ENCODE measurements around the gene SMAP1.

The SMAP1 gene

DNA sequence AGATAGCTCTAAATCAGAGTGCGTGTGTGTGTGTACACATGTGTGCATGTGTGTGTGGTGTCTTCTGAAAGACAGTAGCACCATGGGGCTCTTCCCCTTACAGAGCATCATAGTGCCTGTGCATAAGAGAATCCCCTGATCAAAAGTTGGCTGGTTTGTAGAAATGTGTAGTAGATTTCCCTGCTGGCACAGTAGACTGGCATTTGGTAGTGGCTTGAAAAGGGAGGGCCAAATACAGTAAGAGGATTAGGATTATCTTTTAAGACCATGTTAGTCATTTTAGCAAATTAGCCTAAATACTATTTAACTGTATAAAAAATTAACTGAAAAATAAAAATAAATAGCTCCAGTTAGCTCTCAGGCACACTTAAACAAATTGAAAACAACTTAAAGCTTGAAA, 176.6 kb downstream of the SMAP1 start:
- DNase-seq, result no peak

DNA sequence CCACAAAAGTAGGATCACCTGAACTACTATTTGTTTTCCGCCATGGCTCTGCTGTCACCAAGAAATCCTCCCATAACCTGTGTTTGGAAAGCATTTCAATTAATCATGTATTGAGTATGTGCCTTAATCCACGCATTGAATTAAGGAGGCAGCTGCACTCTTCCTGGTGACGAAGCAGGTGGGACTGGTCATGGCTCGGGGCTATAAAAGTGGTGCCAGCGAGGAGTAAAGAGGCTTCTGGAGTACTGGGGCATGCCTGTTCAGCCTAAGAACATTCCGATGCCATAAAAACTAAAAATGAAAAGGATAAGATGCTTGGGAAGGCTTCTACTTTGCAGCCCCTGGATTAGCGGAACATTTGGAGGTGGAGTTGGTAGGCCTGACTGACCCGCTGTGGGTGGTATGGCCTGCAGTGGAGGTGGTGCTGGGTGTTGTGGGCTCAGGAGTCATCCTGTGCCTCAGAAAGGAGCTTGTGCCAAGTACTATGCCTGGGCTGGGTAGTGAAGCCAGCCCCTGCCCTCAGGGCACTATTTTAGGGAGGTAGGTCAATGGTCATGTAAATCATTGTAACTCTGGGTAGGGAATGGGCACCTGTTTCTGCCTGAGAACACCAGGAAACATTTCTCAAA, 178.6 kb downstream of the SMAP1 start:
- DNase-seq, result no peak

DNA sequence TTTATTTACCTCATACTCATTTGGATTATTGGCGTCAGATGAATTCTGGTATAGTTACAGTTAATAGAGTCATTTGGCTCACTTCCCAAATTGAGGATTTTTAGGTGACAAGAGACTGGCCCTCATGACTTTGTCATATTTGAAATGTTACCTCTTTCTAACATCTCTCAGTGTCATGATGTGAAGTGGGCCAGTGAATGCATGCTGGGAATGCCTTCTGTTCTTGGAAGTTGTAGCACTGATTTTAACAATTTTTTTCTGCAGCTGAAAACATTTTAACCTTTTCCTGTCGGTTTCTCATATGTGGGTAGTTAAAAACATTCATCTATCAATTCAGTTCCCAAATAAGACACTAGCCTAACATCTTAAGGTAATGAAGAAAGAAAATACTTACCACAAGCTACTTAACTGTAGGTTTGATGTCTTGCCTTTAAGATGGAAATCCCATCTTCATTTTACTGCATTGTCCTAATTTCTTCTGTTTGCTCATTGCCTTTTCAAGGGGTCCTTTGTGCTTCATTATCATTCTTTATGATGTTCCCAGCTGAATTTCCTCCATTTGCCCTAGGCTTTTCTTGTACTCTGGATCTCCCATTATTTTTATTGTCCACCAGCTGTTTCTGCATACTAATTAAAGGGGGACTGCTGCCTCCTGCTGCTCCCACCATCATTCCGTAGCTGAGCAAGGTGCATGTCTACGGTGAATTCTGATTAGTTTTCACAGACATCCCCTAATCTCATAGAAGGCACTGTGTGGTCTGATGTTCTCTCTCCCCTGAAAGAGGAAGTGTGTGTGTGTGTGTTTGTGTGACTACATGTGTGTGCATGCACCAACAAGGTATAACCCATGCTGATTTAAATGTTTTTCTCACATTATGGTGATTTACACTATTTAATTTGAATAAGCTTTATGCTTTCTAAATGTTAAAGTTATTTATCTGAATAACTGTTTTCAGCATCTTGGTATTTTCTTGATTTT, 179.7 kb downstream of the SMAP1 start:
- no peak for DNase-seq

GRCh38 chr6:70849348-70850069, 181.8 kb downstream of the SMAP1 start:
- DNase-seq, result no peak

- DNase-seq, result no peak
Observed at GRCh38 chr6:70852667-70853246, 185.1 kb downstream of the SMAP1 start.

DNA sequence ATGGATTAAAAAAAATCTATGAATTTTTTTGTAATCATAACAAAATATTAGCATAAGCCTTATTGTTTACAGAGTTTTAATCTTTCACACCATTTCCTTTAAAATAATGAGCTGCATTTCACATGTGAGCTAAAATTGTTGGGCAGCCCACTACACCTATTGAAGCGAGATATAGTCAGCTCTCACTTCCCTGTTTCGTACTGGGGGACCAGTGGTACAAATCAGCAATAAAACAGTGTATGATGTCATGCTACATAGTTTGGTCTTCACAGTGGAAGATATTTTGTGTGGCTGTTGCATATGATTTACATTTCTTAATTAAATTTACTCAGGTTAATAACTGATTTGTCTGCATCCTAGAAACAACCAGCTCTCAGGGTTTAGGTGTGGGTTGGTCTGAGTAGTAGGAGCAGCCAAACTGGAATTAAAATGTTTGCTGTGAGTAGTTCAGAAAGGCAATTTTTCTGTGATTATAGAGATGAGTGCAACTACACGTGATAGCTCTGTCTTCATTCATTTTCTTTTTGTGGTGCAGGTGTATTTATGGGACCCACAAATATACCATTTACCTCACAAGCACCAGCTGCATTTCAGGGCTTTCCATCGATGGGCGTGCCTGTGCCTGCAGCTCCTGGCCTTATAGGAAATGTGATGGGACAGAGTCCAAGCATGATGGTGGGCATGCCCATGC, 189.8 kb downstream of the SMAP1 start:
- no peak for DNase-seq

- no peak for DNase-seq
Observed at GRCh38 chr6:70860045-70860444, 192.4 kb downstream of the SMAP1 start.

- DNase-seq, result no peak
Observed at GRCh38 chr6:70860920-70861319, 193.2 kb downstream of the SMAP1 start.

GRCh38 chr6:70863343-70863742, 195.7 kb downstream of the SMAP1 start:
- no peak for DNase-seq

DNA sequence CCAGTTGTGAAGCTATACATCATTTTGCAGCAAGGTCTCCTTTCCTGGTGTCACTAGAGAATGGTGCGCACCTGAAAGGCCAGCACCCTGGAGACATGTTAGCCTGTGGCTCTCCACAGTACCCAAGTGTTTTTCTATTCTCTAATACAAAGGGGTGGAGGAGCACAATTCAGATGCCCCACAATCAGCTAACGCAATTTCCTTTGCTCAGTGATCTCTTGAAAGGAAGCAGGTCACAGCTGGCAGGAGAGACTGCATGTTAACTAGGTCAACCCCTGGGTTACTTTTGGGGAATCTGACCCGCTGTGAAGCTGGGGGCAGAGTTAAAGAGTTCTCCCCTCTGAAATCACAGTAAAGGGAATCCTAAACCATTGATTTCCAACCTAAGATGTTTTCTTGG, 196.7 kb downstream of the SMAP1 start:
- DNase-seq, result no peak

DNA sequence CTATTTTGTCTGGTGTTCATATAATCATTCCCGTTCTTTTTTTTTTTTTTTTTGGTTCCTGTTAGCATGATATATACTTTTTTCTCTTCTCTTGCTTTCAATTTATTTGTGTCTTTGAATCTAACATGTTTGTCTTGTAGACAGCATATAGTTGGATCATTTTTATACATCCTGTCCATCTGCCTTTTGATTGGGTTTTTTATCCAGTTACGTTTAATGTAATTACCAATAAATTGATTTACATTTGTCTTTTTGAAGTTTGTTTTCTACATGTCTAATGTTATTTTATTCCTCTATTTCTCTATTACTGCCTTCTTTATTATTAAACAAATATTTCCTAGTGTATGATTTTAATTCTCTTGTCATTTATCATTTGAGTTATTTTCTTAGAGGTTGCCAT, 204.8 kb downstream of the SMAP1 start:
- DNase-seq, result no peak

DNA sequence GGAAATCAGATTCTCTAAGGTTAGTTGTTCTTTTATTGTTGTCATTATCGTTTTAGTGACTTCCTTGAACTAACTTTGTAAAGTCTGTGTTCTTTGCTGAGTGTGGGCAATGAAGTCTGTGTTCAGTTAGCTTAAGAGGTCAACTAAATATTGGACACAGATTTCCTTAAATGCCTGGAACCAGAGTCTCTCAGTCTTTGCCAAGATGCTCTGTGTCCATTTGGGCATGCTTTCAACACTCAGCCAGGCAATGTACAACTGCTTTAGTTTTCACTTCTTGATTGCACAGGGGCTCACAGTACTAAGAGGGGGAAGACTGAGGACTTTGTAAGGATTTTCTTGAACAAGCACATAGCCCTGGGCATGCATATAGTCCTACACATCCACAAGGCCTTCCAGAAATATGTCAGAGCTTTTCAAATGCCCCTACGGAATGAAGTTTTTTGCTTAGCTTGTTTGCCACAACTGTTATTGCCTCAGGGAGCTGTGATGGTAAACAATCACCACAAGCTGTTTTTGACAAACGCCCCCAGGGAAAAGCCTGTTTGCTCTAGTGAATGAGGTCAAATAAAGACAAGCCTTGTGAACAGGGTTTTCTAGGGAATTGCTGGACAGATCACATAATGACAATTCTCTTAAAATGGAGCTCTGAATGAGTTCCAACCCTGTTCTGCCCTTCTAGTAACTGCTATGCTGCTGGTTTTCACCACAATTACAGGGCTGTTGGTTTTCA, 206.7 kb downstream of the SMAP1 start:
- no peak for DNase-seq

DNA sequence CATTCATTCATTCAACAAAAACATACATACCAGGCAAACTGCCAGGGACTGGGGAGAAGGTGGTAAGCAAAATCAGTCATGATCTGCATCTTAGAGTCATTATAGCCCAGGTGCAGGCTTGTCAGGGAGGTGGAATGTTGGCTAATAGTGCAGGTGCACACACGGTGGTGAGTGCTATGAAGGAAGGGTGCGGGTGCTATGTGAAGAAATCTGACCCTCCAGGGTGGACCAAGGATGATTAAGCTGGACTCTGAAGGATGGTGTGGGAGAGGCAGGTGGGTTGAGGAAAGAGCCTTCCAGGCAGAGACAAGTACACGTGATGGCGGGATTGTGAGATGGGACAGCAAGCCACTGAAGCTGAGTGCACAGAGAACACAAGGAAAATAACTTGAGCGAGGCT, 211.8 kb downstream of the SMAP1 start:
- no peak for DNase-seq

- DNase-seq, result peak; percentile 35
Observed at GRCh38 chr6:70884074-70884983, 216.6 kb downstream of the SMAP1 start.

DNA sequence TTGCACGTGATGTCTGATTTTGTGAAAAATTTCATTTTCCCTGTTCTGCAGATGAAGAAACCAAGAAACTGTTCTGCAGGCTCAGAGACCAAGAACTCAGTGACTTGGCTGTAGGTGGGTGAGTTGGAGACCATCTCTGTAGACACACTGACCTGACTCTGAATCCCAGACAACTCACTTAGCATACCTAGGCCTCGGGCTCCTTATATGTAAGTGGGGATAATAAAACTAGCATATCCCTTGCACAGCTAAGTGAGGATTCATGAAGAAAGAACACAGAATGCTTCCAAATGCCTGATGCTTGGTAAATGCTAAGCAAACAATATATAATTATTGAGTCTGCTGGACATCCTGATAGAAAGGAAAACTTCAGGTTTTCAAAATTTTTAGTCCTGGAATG, 218.4 kb downstream of the SMAP1 start:
- no peak for DNase-seq

GRCh38 chr6:70886661-70887060, 219.0 kb downstream of the SMAP1 start:
- DNase-seq, result no peak

DNA sequence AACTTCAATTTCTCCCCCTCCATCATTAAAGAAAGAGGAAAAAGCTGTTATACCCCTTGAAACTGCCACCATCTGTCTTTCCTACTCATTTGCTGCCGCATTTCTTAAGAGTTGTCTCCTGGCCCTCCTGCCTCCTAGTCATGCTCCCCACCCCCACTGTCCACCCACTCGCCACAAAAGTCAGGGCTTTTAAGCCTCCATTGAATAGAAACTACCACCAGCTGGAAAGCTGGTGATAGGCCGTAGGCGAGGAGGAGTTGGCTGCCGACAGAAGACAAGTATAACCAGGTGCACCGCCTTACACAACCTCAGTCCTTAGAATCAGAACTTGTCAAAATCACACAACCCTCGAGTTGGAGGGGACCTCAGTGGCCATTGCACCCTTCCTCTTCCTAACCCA, 221.6 kb downstream of the SMAP1 start:
- DNase-seq, result no peak

DNA sequence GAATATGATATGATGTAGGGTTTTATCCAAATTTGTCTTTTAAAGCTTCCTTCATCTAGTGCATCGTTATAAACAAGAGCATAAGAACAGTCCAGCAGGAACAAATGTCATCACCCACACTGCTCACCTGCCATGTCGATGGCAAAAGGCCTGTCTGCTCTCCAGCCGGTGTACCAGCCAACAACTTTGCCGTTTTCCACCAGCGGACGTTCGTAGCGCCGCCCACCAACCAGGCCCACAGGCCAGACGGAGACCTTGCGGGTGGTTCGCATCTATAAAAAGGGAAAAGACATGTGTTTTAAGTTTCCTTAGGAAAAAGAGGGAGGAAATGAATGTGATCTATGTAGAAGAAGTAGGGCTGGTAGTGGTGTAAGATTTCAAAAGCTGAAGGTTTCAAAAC, 226.3 kb downstream of the SMAP1 start:
- DNase-seq, result no peak

DNA sequence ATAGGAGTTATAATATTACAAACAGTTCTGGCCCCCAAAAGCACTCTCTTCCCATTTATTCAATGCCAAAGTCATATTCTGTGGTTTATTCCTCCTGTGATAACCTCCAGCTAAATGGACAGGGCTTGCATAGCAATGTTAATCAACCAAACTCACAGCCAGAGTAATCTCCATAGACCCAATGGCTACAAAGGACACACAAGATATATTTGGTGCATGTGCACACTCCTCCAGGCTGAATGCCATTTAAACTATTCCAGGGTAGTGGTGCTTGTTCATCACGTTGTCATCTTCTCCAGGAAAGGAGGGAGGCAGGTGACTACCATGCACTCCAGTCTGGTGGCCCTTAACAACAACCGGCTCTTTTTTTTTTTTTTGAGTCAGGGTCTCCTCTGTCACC, 232.4 kb downstream of the SMAP1 start:
- no peak for DNase-seq

DNA sequence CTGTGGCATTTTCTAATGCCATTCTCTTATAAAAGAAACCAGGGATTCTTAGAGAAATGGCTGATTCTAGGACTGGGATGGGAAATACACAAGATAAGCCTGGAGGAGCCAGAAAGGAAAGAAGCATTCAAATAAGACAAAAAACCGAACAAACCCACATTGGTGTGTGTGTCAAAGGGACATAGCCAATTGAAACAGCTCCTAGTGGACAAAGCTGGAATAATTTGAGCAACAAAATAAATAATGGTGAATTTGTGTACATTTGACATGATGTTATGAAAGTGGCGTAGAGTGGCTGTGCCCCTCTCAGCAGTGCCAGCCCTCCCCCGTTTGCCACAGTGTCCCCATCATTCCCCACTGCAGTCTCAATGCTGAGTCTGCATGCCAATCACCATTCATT, 233.6 kb downstream of the SMAP1 start:
- no peak for DNase-seq
